HPDE6-E6E7 (cell line): ENCODE measurements around the gene PCSK1.
A peak's percentile ranks its signal among the peaks of the same experiment; 100 is the strongest.

Experiments used
- DNase-seq: peaks from one replicate; pipeline ENCODE4 v3.0.0; 2011; ENCODE audit warnings: missing footprints; ENCODE audit errors: extremely low spot score

Gene PCSK1

DNA sequence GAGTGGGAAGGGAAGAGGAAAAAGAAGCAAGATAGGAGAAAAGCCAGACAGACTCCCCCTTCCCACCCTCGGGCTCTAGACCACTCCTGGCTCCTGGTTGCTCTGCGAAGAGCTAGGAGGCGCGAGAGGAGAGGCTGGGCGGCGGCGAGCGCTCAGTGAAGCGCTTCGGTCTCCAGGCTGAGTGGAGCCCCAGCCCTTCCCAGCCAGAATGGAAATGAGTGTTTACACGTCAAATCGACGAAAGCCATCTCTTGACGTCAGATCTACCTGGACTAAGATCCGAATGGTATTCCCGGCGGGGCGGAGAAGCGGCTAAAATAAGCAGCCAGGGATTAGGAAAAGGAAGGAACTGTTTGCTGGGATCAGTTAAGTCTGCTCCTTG lies at the start of gene PCSK1:
PCSK1 (minus strand) TSS at position 183 of the 382 bp plus-strand sequence. CDS start 206 bp downstream, outside the sequence.
- no peak for DNase-seq

DNA sequence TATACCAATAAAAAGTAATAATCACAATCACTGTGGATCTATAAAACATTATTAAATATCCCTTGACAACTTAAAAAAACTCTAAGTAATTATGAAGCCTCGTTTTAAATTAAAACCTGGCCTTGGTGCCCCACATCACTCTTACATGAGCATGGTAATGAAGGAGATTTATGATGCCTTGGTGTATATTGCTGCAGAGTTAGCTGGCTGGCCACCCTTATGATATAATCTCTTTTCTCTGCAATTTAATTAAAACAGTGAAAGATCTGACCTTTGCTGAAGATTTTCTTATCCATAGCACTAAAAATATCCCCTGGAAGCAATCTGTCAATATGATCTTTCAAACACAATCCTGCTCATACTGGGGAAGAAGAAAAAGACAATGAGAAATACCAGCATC lies 48.8 kb upstream of the PCSK1 start:
- DNase-seq = no peak

DNA sequence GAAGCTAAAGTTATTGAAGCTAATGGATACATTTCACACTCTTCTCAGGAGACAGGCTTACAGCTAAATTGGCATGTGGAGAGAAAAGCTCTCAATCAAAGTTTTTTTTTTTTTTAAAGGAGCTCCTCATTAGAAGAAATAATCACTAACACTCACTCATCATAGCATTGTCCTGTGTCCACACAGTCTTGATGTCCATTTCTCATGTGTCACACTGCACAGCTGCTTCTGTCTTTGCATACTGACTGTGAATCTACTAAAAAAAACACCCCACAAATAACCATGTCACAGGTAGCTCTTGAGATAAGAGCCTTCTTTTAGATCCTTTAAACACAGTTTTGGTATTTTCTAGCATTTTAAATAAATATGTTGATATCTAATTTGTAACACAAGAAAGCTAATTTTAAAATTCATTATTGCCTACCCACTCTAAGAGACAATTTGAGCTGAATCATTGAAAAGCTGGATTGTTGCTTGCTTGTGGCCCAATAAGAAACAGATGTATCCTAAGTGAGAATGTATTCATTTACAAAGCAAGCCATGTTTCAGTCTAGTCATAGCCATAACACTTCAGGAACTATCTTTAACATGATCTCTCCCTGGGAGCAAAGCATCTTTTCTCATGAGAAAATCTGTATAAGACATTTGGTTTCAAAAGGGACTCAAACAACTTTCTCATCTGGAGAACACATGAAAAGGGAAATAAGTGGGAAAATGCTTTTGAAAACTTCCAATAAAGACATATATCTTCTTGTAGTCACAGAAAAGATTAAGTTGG lies 48.1 kb upstream of the PCSK1 start:
- DNase-seq = no peak

DNA sequence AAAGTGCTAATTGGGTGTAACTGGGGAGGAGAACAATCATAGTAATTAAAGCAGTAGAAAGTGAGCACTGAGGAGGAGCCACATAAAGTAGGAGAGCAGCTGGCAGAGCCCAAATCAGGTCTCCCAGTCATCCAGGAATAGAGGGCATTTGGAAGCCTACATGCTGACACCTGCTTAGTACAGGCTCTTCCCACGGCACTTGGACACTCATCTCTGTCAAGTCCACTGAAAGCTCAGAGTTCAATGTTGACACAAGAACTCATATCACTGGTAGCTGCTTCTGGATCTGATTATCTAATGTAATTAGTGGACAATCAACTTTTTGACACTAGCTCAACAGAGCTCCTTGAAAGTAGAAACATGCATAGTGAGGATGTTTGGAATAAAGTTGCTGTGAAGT lies 45.9 kb upstream of the PCSK1 start:
- DNase-seq = no peak

DNA sequence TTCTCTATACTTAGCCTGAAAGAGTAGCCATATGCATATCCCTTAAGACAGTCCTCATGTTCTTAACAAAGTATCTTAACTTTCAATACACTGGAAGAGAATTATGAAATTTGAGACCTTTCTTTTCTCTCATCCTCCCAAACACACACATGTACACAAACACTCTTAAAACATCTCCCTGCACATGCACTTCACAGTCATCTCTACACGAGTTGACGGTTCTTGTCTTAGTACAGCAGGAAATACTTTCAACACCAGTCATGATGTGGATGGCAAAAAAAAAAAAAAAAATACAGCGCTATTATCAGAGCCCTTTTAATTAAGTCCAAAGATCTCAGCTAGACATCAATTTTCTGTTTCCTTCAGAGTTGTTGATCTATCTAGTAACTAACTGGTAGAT lies 43.6 kb upstream of the PCSK1 start:
- no peak for DNase-seq

DNA sequence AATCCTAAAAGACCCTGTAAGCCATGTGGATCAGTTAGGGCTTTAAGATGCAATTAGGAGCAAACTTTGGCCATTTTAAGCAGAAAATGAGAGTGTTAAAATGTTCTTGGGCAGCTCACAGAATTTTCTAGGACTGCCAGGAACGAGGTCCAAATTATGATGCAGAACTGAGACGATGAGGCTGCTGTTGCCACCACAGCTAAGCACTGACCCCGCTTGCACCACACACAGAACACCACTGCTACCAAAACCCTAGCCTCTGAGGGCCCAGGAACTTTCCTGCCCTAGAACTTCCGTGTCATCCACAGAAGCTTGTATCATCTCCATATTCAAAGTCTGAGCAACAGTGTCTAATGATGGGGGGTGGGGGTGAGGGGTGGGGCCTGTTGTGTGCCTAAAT lies 41.0 kb upstream of the PCSK1 start:
- no peak for DNase-seq

DNA sequence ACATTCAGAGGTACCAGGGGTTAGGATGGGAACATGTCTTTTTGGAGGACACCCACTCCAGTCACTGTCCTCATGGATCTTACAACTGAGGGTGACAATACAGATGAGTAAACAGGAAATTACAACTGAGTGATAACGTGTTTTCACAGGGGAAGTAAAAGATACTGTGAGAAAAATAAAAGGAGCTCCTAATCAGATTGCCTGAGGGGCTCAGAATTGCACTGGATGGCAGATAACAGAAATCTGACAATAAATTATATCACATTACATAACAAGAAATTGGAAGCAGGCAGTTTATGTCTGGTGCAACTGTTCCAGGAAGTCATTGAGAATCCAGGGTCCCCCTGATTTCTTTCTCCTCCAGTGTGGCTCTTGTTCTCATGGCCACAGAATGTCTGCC lies 40.1 kb upstream of the PCSK1 start:
- no peak for DNase-seq

DNA sequence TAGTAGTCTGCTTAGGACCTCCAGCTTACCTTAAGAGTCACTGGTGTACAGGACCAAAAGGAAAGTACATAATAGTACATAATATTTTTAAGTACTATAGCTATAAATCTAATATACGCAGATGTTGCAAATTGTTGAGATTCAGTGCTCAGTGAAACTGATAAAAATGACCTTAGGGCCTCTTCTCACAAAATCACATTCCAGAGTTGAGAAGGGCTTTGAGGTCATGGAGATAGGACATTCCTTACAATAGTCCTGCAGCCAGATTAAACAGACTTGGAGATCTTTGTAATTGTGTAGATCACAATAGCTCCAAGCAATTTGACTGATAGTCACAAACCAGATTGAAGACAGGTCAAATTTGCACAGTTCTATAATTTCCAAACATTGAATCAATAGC lies 37.7 kb upstream of the PCSK1 start:
- DNase-seq = no peak

DNA sequence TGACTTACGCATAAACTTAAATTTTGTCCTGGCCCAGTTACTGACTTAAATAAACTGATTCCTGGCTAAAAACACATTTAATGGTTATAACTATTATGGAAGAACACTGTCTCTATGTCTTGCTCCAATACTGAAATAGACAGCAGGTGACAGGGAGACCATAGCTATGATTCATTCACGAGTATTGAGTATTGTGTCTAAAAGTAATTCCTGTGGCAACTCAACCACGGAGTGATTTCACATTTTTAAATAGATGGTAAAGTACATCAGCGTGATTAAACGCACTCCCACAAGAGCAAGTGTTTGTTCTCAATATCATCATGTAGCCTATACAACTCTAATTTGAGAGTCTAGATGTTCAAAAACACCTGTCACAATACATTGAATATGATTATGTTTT lies 35.9 kb upstream of the PCSK1 start:
- DNase-seq = no peak

DNA sequence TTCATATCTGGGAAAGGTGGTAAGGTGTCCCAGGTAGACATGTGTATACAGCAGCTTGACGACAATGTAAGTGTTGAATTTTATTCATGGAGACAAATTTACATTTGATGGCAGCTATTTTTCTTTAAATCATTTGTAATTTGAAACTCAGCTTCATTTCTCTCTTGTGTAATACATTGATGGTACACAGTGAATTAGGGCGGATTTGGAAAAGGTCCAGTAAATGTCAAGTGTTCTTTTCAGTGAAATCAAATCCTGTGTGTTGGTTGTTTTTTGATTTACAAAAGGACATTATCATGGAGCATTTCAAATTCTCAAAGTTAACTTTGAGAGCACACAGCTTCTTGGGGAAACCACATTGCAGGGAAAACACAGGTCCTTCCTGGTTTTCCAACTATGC lies 30.0 kb upstream of the PCSK1 start:
- no peak for DNase-seq

DNA sequence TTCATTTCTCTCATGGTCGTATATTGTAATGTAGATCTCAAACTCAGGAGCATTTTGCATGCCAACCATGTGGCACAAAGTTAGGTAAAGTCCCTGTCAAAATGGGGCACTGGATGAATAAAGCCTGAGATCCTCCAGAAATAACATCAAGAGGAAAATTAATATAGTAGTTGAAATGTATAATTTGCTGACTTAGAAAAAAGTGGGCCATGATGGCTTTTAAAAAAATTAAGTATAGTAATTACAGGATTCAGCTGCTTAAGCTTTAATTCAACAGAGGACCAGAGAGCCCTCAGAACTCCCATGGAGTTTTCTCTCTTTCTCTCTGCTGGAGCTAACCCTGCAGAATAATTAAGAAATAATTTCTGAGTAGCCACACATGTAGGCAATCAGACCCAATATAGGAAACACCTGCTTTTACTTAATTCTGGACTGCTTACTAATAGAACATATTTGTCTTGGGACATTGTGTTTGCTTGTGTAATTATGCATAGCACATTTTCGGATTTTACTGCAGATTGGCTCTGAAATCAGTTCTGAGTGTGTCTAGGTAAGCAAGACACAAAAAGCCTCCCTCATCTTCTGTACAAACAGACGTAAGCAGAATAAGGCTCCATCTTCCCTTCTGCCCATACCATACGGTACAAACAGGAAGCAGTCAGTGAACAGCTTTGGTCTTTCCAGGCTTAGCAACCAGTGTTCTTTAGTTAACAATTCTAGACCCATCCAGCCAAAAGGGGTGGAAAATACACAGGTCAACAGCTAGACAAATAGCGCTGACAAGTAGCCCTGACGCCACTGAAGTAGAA lies 26.5 kb upstream of the PCSK1 start:
- no peak for DNase-seq

DNA sequence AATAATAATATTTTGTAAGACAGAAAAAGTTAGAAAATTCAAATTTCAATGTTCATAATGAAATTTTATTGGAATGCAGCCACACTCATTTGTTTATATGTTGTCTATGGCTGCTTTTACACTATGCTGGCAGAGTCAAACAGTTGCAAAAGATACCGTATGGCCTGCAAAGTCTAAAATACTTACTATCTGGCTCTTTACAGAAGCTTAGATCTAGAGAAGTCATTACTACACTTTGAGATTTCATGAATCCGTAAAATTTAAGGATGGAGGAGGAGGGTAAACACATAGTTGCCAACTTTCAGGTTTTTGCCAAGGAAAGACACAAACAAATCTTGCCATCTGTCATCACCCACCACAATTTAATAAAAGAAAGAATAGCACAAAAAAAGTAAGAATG lies 25.1 kb upstream of the PCSK1 start:
- DNase-seq = no peak

DNA sequence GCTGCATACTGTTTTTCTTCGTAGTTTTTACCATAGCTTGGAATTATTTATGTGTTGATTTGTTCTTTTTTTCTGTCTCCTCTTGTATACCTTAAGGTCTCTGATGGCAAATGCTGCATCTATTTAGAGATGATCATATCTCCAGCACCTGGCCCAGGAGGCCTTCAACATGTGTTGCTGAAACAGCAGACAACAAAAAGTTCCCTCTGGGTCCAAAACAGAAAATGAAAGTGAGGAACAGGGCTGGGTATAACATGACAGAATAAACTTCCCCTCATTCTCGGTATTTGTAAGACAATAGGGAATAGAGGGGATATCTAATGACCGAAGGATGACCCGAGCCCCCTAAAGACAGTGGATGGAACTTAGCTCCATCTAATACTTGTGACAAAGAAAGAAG lies 22.7 kb upstream of the PCSK1 start:
- no peak for DNase-seq

DNA sequence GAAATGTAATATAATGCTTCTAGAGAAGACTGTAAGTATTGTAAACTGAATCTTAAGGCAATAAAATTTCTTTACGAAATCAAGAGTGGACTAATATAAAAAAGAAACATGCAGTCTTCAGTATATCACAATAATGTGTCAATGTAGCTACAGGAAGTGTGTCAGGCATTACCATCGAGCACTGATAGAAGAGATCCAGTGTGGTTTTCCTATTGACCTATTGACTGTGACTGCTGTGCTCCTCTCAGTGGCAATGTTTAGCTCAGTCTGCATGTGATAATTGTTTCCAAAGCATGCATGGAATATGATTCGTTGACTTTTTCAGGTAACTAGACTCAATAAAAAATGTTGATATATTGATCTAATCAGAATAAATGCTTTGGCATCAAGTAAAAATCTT lies 20.3 kb upstream of the PCSK1 start:
- no peak for DNase-seq

DNA sequence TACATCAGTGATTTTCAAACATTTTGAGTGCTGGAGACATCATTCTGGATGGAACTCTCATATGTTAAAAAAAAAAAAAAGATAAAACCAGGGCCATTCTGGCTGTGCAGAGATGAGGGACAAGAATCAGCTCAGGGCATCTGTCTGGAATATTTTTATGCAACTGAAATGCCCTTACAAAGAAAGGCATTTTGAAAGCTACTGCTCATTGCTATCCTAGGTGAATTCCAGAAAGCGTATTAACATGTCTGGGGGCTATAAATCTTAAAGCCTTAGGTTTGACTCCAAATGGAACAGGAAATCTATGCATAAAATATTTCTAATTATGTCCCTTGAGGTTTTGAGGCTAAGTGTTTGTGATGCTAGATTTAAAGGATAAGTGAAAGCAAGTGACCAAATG lies 14.9 kb upstream of the PCSK1 start:
- no peak for DNase-seq

DNA sequence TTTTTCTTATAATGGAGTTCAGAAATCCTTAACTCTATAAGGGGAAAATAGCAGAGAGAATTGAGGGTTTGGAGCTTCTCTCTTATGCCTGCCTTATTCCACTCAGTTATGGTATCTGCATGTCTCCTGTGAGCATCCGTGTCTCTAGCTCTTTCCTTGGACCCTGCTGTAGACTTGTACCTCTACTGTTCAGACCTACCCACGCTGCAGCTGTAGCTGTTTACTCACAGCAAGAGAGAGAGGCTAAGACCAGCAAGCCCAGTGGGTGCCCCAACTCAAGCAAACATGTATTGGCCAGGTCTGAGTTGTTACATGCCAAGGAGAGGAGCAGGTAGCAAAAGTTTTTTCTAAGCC lies 7.1 kb upstream of the PCSK1 start:
- DNase-seq = no peak

DNA sequence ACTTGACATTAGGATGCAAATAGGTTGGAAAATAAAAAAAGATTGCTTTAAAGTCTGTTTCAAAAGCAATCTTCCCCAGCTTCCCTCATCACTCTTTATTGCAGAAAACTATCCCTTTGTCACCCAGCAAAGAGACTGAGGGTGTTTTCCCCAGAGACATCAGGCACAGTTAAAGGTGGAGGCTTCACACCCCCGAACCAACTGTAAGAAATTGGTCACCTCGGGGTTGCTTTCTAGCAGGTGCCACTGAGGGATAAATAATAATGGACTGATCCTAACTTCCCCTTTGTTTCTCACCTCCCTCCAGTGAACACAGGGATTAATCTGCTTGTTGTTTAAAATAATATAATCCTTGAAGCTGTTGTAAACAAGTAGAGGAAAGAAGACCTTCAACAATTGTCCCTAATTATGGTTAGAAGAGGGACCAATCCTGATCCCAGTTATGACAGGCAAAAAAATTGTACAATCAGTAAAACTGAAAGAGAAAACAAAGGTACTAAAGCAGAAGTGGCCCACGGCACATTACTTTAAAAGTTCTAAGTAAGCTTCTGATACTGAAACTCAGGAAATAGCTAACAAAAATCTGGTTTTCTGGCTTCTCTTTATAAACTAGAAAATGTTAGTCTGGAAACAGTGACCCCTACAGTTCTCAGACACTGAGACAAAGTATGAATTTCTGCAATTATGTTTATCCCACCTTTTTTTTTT lies 6.6 kb upstream of the PCSK1 start:
- no peak for DNase-seq

DNA sequence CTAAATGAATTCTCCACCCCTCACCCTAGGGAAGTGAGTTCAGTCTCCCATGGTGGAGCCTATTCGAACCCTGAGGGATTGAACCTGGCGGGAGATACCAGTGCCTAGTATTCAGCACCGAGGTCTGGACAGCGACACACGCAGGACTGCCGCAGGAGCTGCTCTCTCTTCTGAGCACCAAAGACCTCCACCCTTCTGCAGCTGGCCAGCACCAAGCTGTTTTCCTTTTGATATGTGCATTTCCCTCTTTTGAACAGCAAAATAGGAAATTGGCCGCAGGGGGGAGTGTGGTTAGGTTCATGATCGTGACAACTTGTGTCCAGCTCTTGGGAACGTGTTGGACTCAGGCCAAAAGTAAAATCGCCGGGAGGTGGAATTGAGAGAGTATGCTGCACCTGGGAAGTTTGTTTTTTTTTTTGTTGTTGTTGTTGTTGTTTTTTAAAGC lies 1.2 kb upstream of the PCSK1 start:
- DNase-seq = peak; percentile 22

DNA sequence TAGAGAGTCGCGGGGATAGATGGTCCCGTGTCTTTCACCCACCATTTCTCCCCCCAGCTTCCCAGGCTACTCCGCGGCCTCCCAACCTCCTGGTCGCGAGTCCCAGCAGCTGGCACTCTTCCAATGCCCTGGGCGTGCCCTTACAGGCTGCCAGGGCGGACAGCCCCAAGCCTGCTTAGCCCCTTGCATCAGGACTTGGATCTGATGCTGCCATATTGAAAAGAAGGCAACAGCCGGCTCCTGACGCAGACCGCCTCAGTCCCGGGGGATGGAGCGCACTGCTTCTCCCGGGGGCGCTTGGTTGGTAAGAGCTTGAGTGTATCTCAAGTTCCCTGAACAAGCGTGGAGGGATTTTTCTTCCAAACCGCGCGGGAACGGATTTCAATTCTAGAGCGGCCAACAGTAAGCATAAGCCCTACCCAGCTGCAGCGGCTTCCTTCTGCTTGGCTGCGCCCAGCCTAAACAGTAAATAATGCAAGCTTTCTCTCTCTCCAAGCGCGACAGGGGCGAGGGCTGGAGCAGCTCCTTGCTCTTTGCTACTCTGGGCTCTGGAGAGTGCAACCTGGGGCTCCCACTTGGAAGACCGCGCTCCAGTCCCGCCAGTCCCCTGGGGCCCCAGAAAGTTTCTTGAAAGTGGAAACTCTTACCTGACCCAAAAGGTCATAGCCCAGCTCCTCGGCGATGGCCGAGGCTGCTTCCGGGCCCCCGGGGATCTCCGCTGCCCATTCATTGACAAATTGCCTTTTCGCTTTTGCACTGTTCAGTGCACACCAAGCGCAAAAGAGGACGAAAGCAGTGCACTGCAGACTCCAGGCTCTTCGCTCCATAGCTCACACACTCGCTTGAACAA lies 607 bp downstream of the PCSK1 start:
- no peak for DNase-seq

DNA sequence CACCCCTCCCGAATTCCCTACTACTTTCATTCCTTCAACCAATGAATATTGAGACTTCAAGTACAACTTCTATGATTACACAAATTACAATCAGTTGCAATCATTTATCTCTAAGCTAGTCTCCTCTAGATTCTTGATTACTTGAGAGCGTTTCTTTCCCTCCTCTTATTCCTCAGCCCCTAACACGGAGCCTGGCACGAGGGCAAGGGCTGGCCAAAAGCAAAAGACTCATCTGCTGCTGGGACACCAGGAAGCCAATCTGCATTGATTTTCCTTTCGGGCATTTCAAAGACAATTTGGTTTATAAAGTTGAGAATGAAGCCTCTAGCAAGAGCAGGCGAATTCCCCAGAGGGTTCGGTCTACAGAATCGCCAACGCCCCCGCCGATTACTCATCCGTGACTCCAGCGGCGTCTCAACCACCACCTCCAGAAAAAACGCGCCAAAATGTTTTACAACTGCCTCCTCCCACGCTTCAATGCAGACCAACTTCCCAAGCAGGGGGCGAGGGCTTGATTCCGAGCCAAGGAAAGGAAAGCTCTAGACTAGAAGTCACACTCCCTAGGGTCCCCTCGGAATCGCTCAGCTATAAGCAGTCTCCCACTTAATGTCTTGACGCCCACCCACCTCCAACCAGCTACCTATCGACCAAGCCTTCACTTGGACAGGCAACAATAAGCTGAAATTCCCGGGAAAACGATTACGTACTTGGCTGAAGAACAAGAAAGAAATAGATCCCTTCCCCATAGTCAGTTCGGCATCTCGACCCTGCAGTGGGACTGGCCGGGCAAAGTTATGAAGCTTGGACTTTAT lies 1.5 kb downstream of the PCSK1 start:
- DNase-seq = no peak

DNA sequence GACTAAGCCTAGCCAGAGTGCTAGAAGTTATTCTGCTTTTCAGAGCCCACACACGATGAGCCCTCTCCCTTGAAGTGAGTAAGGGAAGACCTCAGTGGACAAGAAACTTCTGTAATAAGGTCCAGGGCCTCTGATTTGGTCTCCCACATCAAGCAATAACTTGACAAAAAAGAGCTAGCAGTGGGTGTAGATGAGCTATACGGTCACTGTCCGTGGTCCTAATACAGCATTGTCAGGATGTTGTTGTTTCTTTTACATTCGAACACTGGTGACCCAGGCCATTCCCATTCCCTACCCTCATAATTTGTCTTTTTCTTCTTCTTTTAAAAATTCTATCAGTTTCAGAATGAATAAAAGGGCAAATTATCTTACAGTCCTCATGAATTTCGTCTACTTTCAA lies 5.2 kb downstream of the PCSK1 start:
- DNase-seq = no peak
